Thymus (tissue), 11 donors: Measurements from ENCODE around the gene POLR1A. TPM values are rescaled to one million over a fixed set of nuclear protein-coding genes. Genes with fewer than 3 reads are reported as not detected.
A peak's percentile ranks its signal among the peaks of the same experiment; 100 is the strongest.
"Not testable (repeated sequence)": the region's sequence is repeated elsewhere in the genome, so short reads cannot be mapped to it uniquely, and the experiment has no call there.

ENCODE experiments used
- DNase-seq, 9 donors: peaks; one replicate each; pipeline ENCODE4 v3.0.0-alpha.2; 2013; ENCODE audit warnings: low spot score in 9 of 9, low read depth in 6 of 9, missing footprints in 1 of 9
- H3K27ac ChIP-seq, 2 donors: one replicate each; pipeline ENCODE4 v1.5.1; 2013; ENCODE audit warnings: control low read depth in 1 of 2, low read depth in 1 of 2, low read length in 1 of 2, mild to moderate bottlenecking in 1 of 2, moderate library complexity in 1 of 2
- H3K27me3 ChIP-seq, 2 donors: one replicate each; pipeline ENCODE4 v1.5.1; 2013; ENCODE audit warnings: low read length in 1 of 2; ENCODE audit not compliant: control insufficient read depth in 2 of 2, insufficient read depth in 1 of 2
- H3K36me3 ChIP-seq, 2 donors: one replicate each; pipeline ENCODE4 v1.5.1; 2013; ENCODE audit warnings: low read length in 1 of 2, mild to moderate bottlenecking in 1 of 2, moderate library complexity in 1 of 2; ENCODE audit not compliant: control insufficient read depth in 2 of 2, insufficient read depth in 2 of 2
- H3K4me1 ChIP-seq, 2 donors: one replicate each; pipeline ENCODE4 v1.5.1; 2013; ENCODE audit warnings: low read length in 2 of 2; ENCODE audit not compliant: control insufficient read depth in 2 of 2, insufficient read depth in 2 of 2
- H3K4me3 ChIP-seq, 2 donors: one replicate each; pipeline ENCODE4 v1.5.1; 2013; ENCODE audit warnings: low read length in 2 of 2, control low read depth in 1 of 2, mild to moderate bottlenecking in 1 of 2
- H3K9me3 ChIP-seq, 2 donors: one replicate each; pipeline ENCODE4 v1.5.1; 2013; ENCODE audit warnings: low read length in 1 of 2, mild to moderate bottlenecking in 1 of 2; ENCODE audit not compliant: control insufficient read depth in 2 of 2, insufficient read depth in 1 of 2
- WGBS: extraction: QIAGEN DNeasy Blood & Tissue Kit; methylation state at CpG from one replicate; pipeline ENCODE4 v1.1.7; 2013; 5-methylcytosine and 5-hydroxymethylcytosine counted together
- polyA plus RNA-seq: library from polyadenylated mRNA; stranded (reverse); fragments of 200-250 nt; gene quantifications from one replicate; pipeline ENCODE4 v1.2.3, GENCODE V29; 2013
- total RNA-seq: library from RNA; stranded (reverse); fragments of 120-200 nt; gene quantifications from one replicate; pipeline ENCODE4 v1.2.4, GENCODE V29; 2013
- donor health status: healthy.

POLR1A gene
- total and polyA plus RNA-seq, 2 donors, result 3.3 to 8.9 TPM

- Histone ChIP-seq H3K36me3 (no peaks in the 10 kb centered on the region), H3K27me3 (no peaks in the 10 kb centered on the region), H3K9me3 (peaks cover 0 to 8% of the 10 kb centered on the region in 2 donors), H3K4me1 (peaks cover 32 to 81% of the 10 kb centered on the region in 2 donors), H3K4me3 (no peak overlapping the region), H3K27ac (peak overlapping the region; percentile 24 to 36)
- DNase-seq, result no peak
- WGBS, result 96% methylated on average over 7 of the region's 7 CpGs
Measured at GRCh38 chr2:85997017-85997970, 108.4 kb downstream of the POLR1A start.

- H3K9me3 ChIP-seq, result peaks cover 0 to 8% of the 10 kb centered on the region in 2 donors
- no peaks in the 10 kb centered on the region for H3K27me3 ChIP-seq
- no peak overlapping the region for H3K27ac ChIP-seq
- H3K4me1 ChIP-seq, result peaks cover 32 to 81% of the 10 kb centered on the region in 2 donors
- WGBS, result 96% methylated on average over 2 of the region's 2 CpGs
- no peak for DNase-seq
- no peak overlapping the region for H3K4me3 ChIP-seq
- no peaks in the 10 kb centered on the region for H3K36me3 ChIP-seq
Measured at GRCh38 chr2:85996591-85996990, 109.1 kb downstream of the POLR1A start.

- H3K4me3 ChIP-seq, result no peak overlapping the region
- DNase-seq, result no peak
- H3K4me1 ChIP-seq, result peaks cover 32 to 78% of the 10 kb centered on the region in 2 donors
- peaks cover 0 to 8% of the 10 kb centered on the region in 2 donors for H3K9me3 ChIP-seq
- WGBS, result 95% methylated on average over 9 of the region's 9 CpGs
- no peaks in the 10 kb centered on the region for H3K36me3 ChIP-seq
- no peaks in the 10 kb centered on the region for H3K27me3 ChIP-seq
- no peak overlapping the region for H3K27ac ChIP-seq
Measured at GRCh38 chr2:85995648-85996529, 109.8 kb downstream of the POLR1A start.

GRCh38 chr2:85994897-85995647, 110.6 kb downstream of the POLR1A start:
- peaks cover 0 to 8% of the 10 kb centered on the region in 2 donors for H3K9me3 ChIP-seq
- H3K4me1 ChIP-seq, result peaks cover 29 to 71% of the 10 kb centered on the region in 2 donors
- no peaks in the 10 kb centered on the region for H3K27me3 ChIP-seq
- WGBS, result 92% methylated on average over 8 of the region's 8 CpGs
- no peak overlapping the region for H3K4me3 ChIP-seq
- H3K36me3 ChIP-seq, result no peaks in the 10 kb centered on the region
- DNase-seq, result no peak
- H3K27ac ChIP-seq, result no peak overlapping the region

GRCh38 chr2:85994421-85994777, 111.3 kb downstream of the POLR1A start:
- peak overlapping the region in 1 of 2 donors; percentile 38 for H3K27ac ChIP-seq
- WGBS, result 67% methylated on average over 3 of the region's 3 CpGs
- H3K9me3 ChIP-seq, result peaks cover 0 to 8% of the 10 kb centered on the region in 2 donors
- peaks cover 26 to 64% of the 10 kb centered on the region in 2 donors for H3K4me1 ChIP-seq
- no peaks in the 10 kb centered on the region for H3K36me3 ChIP-seq
- DNase-seq, result no peak
- H3K4me3 ChIP-seq, result no peak overlapping the region
- H3K27me3 ChIP-seq, result no peaks in the 10 kb centered on the region

GRCh38 chr2:85992611-85993010, 113.1 kb downstream of the POLR1A start:
- Histone ChIP-seq H3K36me3 (no peaks in the 10 kb centered on the region), H3K27ac (no peak overlapping the region), H3K9me3 (no peaks in the 10 kb centered on the region), H3K4me1 (peaks cover 11 to 50% of the 10 kb centered on the region in 2 donors), H3K4me3 (no peak overlapping the region), H3K27me3 (no peaks in the 10 kb centered on the region)
- DNase-seq, result no peak

- not testable (repeated sequence) for H3K27ac ChIP-seq, H3K9me3 ChIP-seq, H3K4me3 ChIP-seq, H3K36me3 ChIP-seq, DNase-seq, H3K27me3 ChIP-seq
- peaks cover 10 to 44% of the 10 kb centered on the region in 2 donors for H3K4me1 ChIP-seq
- WGBS, result 96% methylated on average over 9 of the region's 9 CpGs
Measured at GRCh38 chr2:85992053-85992452, 113.6 kb downstream of the POLR1A start.

GRCh38 chr2:85990084-85990483, 115.6 kb downstream of the POLR1A start:
- no peak overlapping the region for H3K27ac ChIP-seq
- peaks cover 7 to 24% of the 10 kb centered on the region in 2 donors for H3K4me1 ChIP-seq
- DNase-seq, result no peak
- no peaks in the 10 kb centered on the region for H3K36me3 ChIP-seq
- H3K27me3 ChIP-seq, result no peaks in the 10 kb centered on the region
- 98% methylated on average over 8 of the region's 8 CpGs for WGBS
- no peak overlapping the region for H3K4me3 ChIP-seq
- no peaks in the 10 kb centered on the region for H3K9me3 ChIP-seq
